Heart left ventricle (tissue), 16 donors: ENCODE results near the gene FGF19. TPM values are rescaled to one million over a fixed set of nuclear protein-coding genes. Genes with fewer than 3 reads are reported as not detected.
A peak's percentile ranks its signal among the peaks of the same experiment; 100 is the strongest.

Experiments
- ATAC-seq, 4 donors: fragments of 200-7000 bp; cut with Tn5 transposase; one replicate each; pipeline ENCODE4 v1.9.1; 2020 to 2022; ENCODE audit warnings: moderate library complexity in 4 of 4, mild to moderate bottlenecking in 3 of 4, moderate number of reproducible peaks in 1 of 4
- DNase-seq, 5 donors: peaks; one replicate each; pipeline ENCODE4 v3.0.0-alpha.2; 2020
- H3K27ac ChIP-seq, 12 donors: fragments of 200-600 bp; sonication (generic) in 4 of 12; one replicate each; pipeline versions ENCODE4 v1.5.0 to v1.8.0; 2016 to 2022; ENCODE audit warnings: mild to moderate bottlenecking in 2 of 12
- H3K27me3 ChIP-seq, 9 donors: fragments of 200-600 bp; sonication (generic) in 2 of 9; one replicate each; pipeline versions ENCODE4 v1.5.1 to v1.8.0; 2016 to 2022; ENCODE audit warnings: mild to moderate bottlenecking in 3 of 9
- H3K36me3 ChIP-seq, 9 donors: fragments of 200-600 bp; sonication (generic) in 2 of 9; one replicate each; pipeline versions ENCODE4 v1.5.0 to v1.8.0; 2018 to 2022; ENCODE audit warnings: mild to moderate bottlenecking in 2 of 9
- H3K4me1 ChIP-seq, 12 donors: fragments of 200-600 bp; sonication (generic) in 4 of 12; one replicate each; pipeline versions ENCODE4 v1.5.0 to v1.8.0; 2016 to 2022; ENCODE audit warnings: mild to moderate bottlenecking in 3 of 12
- H3K4me3 ChIP-seq, 12 donors: fragments of 200-600 bp; sonication (generic) in 4 of 12; one replicate each; pipeline versions ENCODE4 v1.5.0 to v1.8.0; 2017 to 2022; ENCODE audit warnings: mild to moderate bottlenecking in 9 of 12, moderate library complexity in 4 of 12
- H3K9me3 ChIP-seq, 12 donors: fragments of 200-600 bp; sonication (generic) in 4 of 12; one replicate each; pipeline versions ENCODE4 v1.5.0 to v1.8.0; 2016 to 2022; ENCODE audit warnings: mild to moderate bottlenecking in 1 of 12
- POLR2A ChIP-seq, 2 donors: fragments of 450-650 bp; IDR thresholded peaks; one replicate each; pipeline ENCODE4 v1.6.1; 2017; ENCODE audit warnings: antibody characterized with exemption in 2 of 2, mild to moderate bottlenecking in 2 of 2, moderate library complexity in 2 of 2
- WGBS, 4 donors: extraction: QIAGEN DNeasy Blood & Tissue Kit in 2 of 4; methylation state at CpG; one replicate each; pipeline versions ENCODE4 v1.1.5 to v1.1.7; 2013 to 2018; 5-methylcytosine and 5-hydroxymethylcytosine counted together
- intact Hi-C, 10 donors: fragments of 100-400 bp; cut with DNase I; formaldehyde crosslinking; loops; one replicate each; pipeline versions ENCODE4 v1.11.1 to v1.14.2; 2022
- polyA plus RNA-seq, 2 donors: library from polyadenylated mRNA; stranded (reverse); fragments of 200-250 nt; gene quantifications; one replicate each; pipeline ENCODE4 v1.2.3, GENCODE V29; 2013
- total RNA-seq, 9 donors: library from RNA; depleted of rRNA in 2 of 9; stranded (reverse); fragments of >200 nt in 2 of 9; fragmentation: NEBNext Ultra II Directional in 3 of 9; extraction: Animal tissue kit (Norgen Biotek cat#: 25700) in 3 of 9; gene quantifications; one replicate each; pipeline versions ENCODE4 v1.1.0 to v1.2.4, GENCODE V29; 2016 to 2023
- TF ChIP-seq, protein P1 (sequence below), 12 donors: fragments of 200-600 bp; sonication (generic) in 4 of 12; IDR thresholded peaks; one replicate each; pipeline versions ENCODE4 v1.5.0 to v1.8.0; 2018 to 2022; ENCODE audit warnings: antibody characterized with exemption in 12 of 12, mild to moderate bottlenecking in 5 of 12
- donor health status: ischemic (EF 13 %, LVEDD 7.1; RV severe dilation, severe dysfunction).
- donor health status: healthy with polysubstance abuse.
- donor health status: DM: no; HTN: yes; CAD: no.
- donor health status: DM: no; HTN: no; CAD: no.
- donor health status: ischemic (EF 25% LVEDD 6.9; RV normal size, moderate dysfunction).
- donor health status: ischemic (EF 25% LVEDD 5.7; RV mildly dilated, moderate dysfunction).
- donor health status: healthy.
- donor health status: DM: yes; HTN: yes; CAD: no.
- donor health status: ischemic (EF 35%, LVEDD 5.7; RV mildly dilated, moderate dysfunction).
- donor health status: nonischemic (EF 11% LVEDD 7.7; RV severe dilation, severe dysfunction).
- donor health status: DM: yes; HTN: yes; CAD: no.
- donor health status: PGD.
- donor health status: ischemic (EF 29% LVEDD 5.4; RV normal size, mild dysfunction).
- donor health status: nonischemic (EF 23%, LVEDD 6.1; RV moderate dilation, normal function).

The FGF19 gene
- total and polyA plus RNA-seq, 11 donors, result not detected

DNA sequence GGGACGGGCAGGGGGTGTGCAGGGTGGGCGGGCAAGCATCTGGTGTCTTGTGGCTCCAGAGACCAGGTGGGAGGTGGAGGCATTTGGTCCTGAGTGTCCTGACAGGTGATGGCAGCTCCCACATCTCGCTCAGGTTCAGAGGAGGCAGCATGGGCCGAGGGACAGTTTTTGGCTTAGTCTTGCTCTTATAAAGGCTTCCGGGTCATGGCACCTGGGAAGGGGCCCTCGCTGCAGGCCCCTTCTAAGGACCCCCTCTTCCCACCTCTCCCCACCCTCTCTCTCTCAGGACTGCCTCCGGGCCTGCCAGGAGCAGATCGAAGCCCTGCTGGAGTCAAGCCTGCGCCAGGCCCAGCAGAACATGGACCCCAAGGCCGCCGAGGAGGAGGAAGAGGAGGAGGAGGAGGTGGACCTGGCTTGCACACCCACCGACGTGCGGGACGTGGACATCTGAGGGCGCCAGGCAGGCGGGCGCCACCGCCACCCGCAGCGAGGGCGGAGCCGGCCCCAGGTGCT, 52.9 kb downstream of the FGF19 start:
- intact Hi-C loops, result no loop called here
- DNase-seq (peak in 1 of 5 donors; percentile 53), ATAC-seq (no peak)
- no peaks in the 10 kb centered on the region for H3K9me3 ChIP-seq
- 79 to 85% (median 85%) methylated on average over 18 to 23 of the region's 23 CpGs for WGBS, 4 donors
- peaks cover 0 to 88% (median 63%) of the 10 kb centered on the region in 9 donors for H3K36me3 ChIP-seq
- no peaks in the 10 kb centered on the region for H3K27me3 ChIP-seq
- H3K4me1 ChIP-seq, result peaks cover 0 to 53% (median 25%) of the 10 kb centered on the region in 12 donors
- TF ChIP-seq POLR2A (IDR thresholded peaks at IDR 0.05), result no peak
- TF ChIP-seq, protein P1, sequence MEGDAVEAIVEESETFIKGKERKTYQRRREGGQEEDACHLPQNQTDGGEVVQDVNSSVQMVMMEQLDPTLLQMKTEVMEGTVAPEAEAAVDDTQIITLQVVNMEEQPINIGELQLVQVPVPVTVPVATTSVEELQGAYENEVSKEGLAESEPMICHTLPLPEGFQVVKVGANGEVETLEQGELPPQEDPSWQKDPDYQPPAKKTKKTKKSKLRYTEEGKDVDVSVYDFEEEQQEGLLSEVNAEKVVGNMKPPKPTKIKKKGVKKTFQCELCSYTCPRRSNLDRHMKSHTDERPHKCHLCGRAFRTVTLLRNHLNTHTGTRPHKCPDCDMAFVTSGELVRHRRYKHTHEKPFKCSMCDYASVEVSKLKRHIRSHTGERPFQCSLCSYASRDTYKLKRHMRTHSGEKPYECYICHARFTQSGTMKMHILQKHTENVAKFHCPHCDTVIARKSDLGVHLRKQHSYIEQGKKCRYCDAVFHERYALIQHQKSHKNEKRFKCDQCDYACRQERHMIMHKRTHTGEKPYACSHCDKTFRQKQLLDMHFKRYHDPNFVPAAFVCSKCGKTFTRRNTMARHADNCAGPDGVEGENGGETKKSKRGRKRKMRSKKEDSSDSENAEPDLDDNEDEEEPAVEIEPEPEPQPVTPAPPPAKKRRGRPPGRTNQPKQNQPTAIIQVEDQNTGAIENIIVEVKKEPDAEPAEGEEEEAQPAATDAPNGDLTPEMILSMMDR (IDR thresholded peaks at IDR 0.05), result no peak
- no peak overlapping the region for H3K27ac ChIP-seq
- no peak overlapping the region for H3K4me3 ChIP-seq

GRCh38 chr11:69650081-69650831, 53.6 kb downstream of the FGF19 start:
- peaks cover 0 to 59% (median 29%) of the 10 kb centered on the region in 12 donors for H3K4me1 ChIP-seq
- H3K9me3 ChIP-seq, result no peaks in the 10 kb centered on the region
- no peak overlapping the region for H3K27ac ChIP-seq
- intact Hi-C loops, result no loop called here
- H3K27me3 ChIP-seq, result no peaks in the 10 kb centered on the region
- TF ChIP-seq, protein P1 (IDR thresholded peaks at IDR 0.05), result no peak
- no peak for TF ChIP-seq POLR2A (IDR thresholded peaks at IDR 0.05)
- ATAC-seq, result peak in 1 of 4 donors; percentile 6
- H3K36me3 ChIP-seq, result peaks cover 0 to 94% (median 68%) of the 10 kb centered on the region in 9 donors
- no peak overlapping the region for H3K4me3 ChIP-seq
- WGBS, 4 donors, result 64 to 80% (median 75%) methylated on average over 20 to 24 of the region's 24 CpGs
- DNase-seq, result peak in 1 of 5 donors; percentile 62

- no peak for TF ChIP-seq POLR2A (IDR thresholded peaks at IDR 0.05)
- TF ChIP-seq, protein P1 (IDR thresholded peaks at IDR 0.05), result no peak
- H3K27me3 ChIP-seq, result no peaks in the 10 kb centered on the region
- DNase-seq (peak in 1 of 5 donors; percentile 54), ATAC-seq (no peak)
- peaks cover 0 to 99% (median 72%) of the 10 kb centered on the region in 9 donors for H3K36me3 ChIP-seq
- H3K4me1 ChIP-seq, result peaks cover 0 to 66% (median 36%) of the 10 kb centered on the region in 12 donors
- no peak overlapping the region for H3K4me3 ChIP-seq
- intact Hi-C loops, result loop anchor here in 3 of 10 donors (10.0 kb wide), 3 partner anchors 205 to 725 kb away; no protein-coding TSS in a partner anchor
- no peak overlapping the region for H3K27ac ChIP-seq
- 93 to 97% (median 95%) methylated on average over 10 of the region's 10 CpGs for WGBS, 4 donors
- H3K9me3 ChIP-seq, result no peaks in the 10 kb centered on the region
These were observed 54.3 kb downstream of the FGF19 start for GRCh38 chr11:69649576-69649900.
